ENCODE measurements around the gene TANGO6. TPM values are rescaled to one million over a fixed set of nuclear protein-coding genes. Genes with fewer than 3 reads are reported as not detected.
A peak's percentile ranks its signal among the peaks of the same experiment; 100 is the strongest.

Gene TANGO6
- total RNA-seq, 2 experiments from 2014 or later, result 22.7 to 22.8 TPM

DNA sequence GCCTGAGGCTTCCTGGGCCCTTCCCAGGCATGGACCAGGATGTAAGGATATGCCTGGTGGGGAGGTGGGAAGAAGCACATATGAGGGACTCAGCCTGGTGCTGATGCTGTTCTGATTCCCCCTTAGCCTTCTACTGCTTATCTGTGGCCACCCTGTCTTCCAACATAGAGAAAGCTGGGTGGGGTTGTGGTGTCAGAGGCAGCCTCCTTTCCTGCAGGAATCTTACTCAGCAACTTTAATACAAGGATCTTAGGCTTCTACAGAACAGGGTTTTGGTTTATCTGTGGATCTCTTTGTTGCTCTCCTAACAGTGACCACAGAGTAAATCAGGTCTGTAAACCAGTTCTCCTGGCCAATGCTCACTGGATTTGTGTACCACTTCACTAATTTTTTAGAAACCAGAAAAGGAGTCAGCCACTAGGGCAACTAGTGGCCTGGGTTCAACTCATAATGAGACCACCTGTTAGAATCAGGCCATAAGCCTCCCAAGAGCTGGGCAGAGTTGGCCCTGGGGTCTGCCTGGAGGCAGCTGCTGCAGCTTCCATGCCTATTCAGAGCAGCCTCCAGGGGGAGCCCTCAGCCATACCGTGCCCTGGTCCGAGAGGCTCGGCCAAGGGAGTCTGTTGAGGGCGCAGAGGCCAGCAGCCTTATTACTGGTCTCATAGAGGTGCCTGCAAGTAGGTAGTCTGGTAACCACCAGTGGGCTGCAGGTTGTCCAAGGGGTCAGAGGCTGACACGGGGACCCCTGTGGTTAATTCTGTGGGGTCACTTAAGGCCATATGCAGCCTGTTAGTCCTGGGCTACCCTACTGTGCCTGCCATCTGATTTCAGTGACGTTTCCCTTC lies 269.2 kb downstream of the TANGO6 start:
- Histone ChIP-seq H3K9me2 (ENCODE audit: insufficient read depth, low read length) (no peaks in the 10 kb centered on the region), H3K4me2 (ENCODE audit: low read length) (no peak overlapping the region), H3K4me1 (ENCODE audit: insufficient read depth, low read length, poor library complexity, severe bottlenecking) (no peaks in the 10 kb centered on the region), H3K79me2 (ENCODE audit: insufficient read depth, low read depth, low read length) (no peaks in the 10 kb centered on the region), H3K4me3 (ENCODE audit: low read depth, low read length, poor library complexity, severe bottlenecking) (no peak overlapping the region), H3K36me3 (ENCODE audit: insufficient read depth, low read length) (peaks cover 27% of the 10 kb centered on the region), H3K27ac (ENCODE audit: low read depth, low read length, poor library complexity, severe bottlenecking) (no peak overlapping the region), H2AFZ (ENCODE audit: low read length) (no peak overlapping the region), H4K20me1 (ENCODE audit: insufficient read depth, low read length) (no peaks in the 10 kb centered on the region), H3K9me3 (ENCODE audit: low read length) (no peaks in the 10 kb centered on the region)
- TF ChIP-seq, protein P1, sequence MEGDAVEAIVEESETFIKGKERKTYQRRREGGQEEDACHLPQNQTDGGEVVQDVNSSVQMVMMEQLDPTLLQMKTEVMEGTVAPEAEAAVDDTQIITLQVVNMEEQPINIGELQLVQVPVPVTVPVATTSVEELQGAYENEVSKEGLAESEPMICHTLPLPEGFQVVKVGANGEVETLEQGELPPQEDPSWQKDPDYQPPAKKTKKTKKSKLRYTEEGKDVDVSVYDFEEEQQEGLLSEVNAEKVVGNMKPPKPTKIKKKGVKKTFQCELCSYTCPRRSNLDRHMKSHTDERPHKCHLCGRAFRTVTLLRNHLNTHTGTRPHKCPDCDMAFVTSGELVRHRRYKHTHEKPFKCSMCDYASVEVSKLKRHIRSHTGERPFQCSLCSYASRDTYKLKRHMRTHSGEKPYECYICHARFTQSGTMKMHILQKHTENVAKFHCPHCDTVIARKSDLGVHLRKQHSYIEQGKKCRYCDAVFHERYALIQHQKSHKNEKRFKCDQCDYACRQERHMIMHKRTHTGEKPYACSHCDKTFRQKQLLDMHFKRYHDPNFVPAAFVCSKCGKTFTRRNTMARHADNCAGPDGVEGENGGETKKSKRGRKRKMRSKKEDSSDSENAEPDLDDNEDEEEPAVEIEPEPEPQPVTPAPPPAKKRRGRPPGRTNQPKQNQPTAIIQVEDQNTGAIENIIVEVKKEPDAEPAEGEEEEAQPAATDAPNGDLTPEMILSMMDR (conservative IDR thresholded peaks at IDR 0.05; ENCODE audit: low read length), result peak; percentile 87
- TF ChIP-seq EZH2phosphoT487 (IDR thresholded peaks at IDR 0.05; ENCODE audit: borderline replicate concordance, low read depth, low read length), result no peak
- CTCF ChIA-PET (ENCODE audit: unreplicated experiment), result interaction anchor here (0.5 to 0.6 kb wide), 2 partner anchors 212 to 279 kb away, joined by 3 read pairs; no protein-coding TSS in a partner anchor
- no TSS peak for BruUV-seq (replicated peaks)
- intact Hi-C loops (cut with micrococcal nuclease; ENCODE audit: unreplicated experiment), result no loop called here
- DNase-seq (ENCODE audit: low spot score), result peak; percentile 70
- POLR2A ChIA-PET, result interaction anchor here (1.4 kb wide), 1 partner anchor 20 kb away, joined by 3 read pairs; the partner anchor contains the start of genes CHTF8 and UTP4

DNA sequence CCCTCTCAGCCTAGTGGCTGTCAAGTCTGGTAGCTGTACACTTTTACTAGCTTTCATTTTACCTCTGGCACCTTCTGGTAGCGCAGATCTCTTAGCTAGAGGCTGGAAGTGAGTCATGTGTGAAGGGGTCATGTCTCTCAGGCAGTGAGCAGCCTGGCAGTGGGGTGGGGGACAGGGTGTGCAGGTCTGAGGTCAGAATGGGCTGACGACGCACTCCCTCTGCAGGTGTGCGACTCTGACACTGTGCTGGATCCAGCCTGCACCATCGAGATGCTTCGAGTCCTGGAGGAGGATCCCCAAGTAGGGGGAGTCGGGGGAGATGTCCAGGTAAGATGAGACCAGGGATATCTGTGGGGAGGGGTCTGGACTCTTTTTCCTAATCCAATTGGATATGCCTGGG lies 269.9 kb downstream of the TANGO6 start:
- no TSS peak for BruUV-seq (replicated peaks)
- POLR2A ChIA-PET, result interaction anchor here (1.4 kb wide), 1 partner anchor 20 kb away, joined by 3 read pairs; the partner anchor contains the start of genes CHTF8 and UTP4
- no peak overlapping the region for H2AFZ ChIP-seq (ENCODE audit: low read length)
- H3K4me3 ChIP-seq (ENCODE audit: low read depth, low read length, poor library complexity, severe bottlenecking), result no peak overlapping the region
- no peak overlapping the region for H3K27ac ChIP-seq (ENCODE audit: low read depth, low read length, poor library complexity, severe bottlenecking)
- H3K9me3 ChIP-seq (ENCODE audit: low read length), result no peaks in the 10 kb centered on the region
- H3K79me2 ChIP-seq (ENCODE audit: insufficient read depth, low read depth, low read length), result no peaks in the 10 kb centered on the region
- CTCF ChIA-PET (ENCODE audit: unreplicated experiment), result no interaction called here
- DNase-seq (ENCODE audit: low spot score), result no peak
- no peaks in the 10 kb centered on the region for H3K9me2 ChIP-seq (ENCODE audit: insufficient read depth, low read length)
- no peaks in the 10 kb centered on the region for H4K20me1 ChIP-seq (ENCODE audit: insufficient read depth, low read length)
- no peak for TF ChIP-seq EZH2phosphoT487 (IDR thresholded peaks at IDR 0.05; ENCODE audit: borderline replicate concordance, low read depth, low read length)
- TF ChIP-seq, protein P1 (conservative IDR thresholded peaks at IDR 0.05; ENCODE audit: low read length), result no peak
- peaks cover 34% of the 10 kb centered on the region for H3K36me3 ChIP-seq (ENCODE audit: insufficient read depth, low read length)
- intact Hi-C loops (cut with micrococcal nuclease; ENCODE audit: unreplicated experiment), result no loop called here
- no peaks in the 10 kb centered on the region for H3K4me1 ChIP-seq (ENCODE audit: insufficient read depth, low read length, poor library complexity, severe bottlenecking)
- no peak overlapping the region for H3K4me2 ChIP-seq (ENCODE audit: low read length)
